ENCODE results near the gene LAMC2.

LAMC2 gene

GRCh38 chr1:183291216-183291762, 105.2 kb downstream of the LAMC2 start:
- DNase-seq, result no peak

GRCh38 chr1:183291802-183292514, 105.9 kb downstream of the LAMC2 start:
- DNase-seq, result no peak

- DNase-seq, result no peak
These were observed 107.2 kb downstream of the LAMC2 start for GRCh38 chr1:183293241-183293640.

GRCh38 chr1:183293876-183294275, 107.8 kb downstream of the LAMC2 start:
- no peak for DNase-seq
